HCT116 (cell line): ENCODE measurements around the gene ZNF224. TPM values are rescaled to one million over a fixed set of nuclear protein-coding genes. Genes with fewer than 3 reads are reported as not detected.

Experiments
- ATAC-seq: fragments of 200-7000 bp; cut with Tn5 transposase; 2 replicates; pipeline ENCODE4 v1.9.1; 2020; ENCODE audit warnings: mild to moderate bottlenecking, moderate library complexity
- BruUV-seq: library from RNA; stranded (reverse); fragments of 400-500 nt; replicated peaks from 2 replicates; lab custom pipeline; 2021; lab: Mats Ljungman, UMichigan
- CTCF ChIA-PET: fragments of 300-600 bp; sonication (Branson Sonifier 250); formaldehyde crosslinking; loops from one replicate; lab custom pipeline; 2021; ENCODE audit warnings: antibody characterized with exemption; lab: Charles Lee
- POLR2A ChIA-PET: fragments of 300-600, 350-600 bp; sonication (Branson Sonifier 250); formaldehyde crosslinking; loops from one replicate; lab custom pipeline; 2021; ENCODE audit warnings: antibody characterized with exemption; lab: Charles Lee
- RAD21 ChIA-PET, 2 experiments: fragments of 300-600 bp; sonication (Branson Sonifier 250); formaldehyde crosslinking; loops; one replicate each; lab custom pipeline; 2023; ENCODE audit warnings: low total read pairs in 2 of 2; ENCODE audit not compliant: uncharacterized antibody in 2 of 2, unreplicated experiment in 2 of 2, low non-redundant PET in 1 of 2; lab: Charles Lee
- DNase-seq: peaks from one replicate; pipeline ENCODE4 v3.0.0-alpha.2; 2010; ENCODE audit warnings: low read depth, low spot score
- H2AFZ ChIP-seq: fragments of 200-600 bp; shearing (Covaris generic), sonication (generic); 2 replicates; pipeline ENCODE4 v1.6.1; 2017; ENCODE audit warnings: low read depth, mixed run types, mixed read lengths, antibody characterized with exemption, low read length; ENCODE audit not compliant: poor library complexity, severe bottlenecking
- H3K27ac ChIP-seq: 2 replicates; pipeline ENCODE4 v1.5.1; 2012; ENCODE audit warnings: low read depth, low read length
- H3K27me3 ChIP-seq: fragments of 200-600 bp; sonication (generic); 2 replicates; pipeline ENCODE4 v1.6.1; 2016; ENCODE audit warnings: mixed run types, low read length, mixed read lengths; ENCODE audit not compliant: insufficient read depth
- H3K36me3 ChIP-seq, 2 experiments: fragments of 200-500 bp in 1 of 2; fragments of 200-600 bp in 1 of 2; sonication (Bioruptor generic) in 1 of 2; sonication (generic) in 1 of 2; 2 replicates each; pipeline versions ENCODE4 v1.5.1 to v1.6.1; 2014 to 2016; ENCODE audit warnings: low read length in 2 of 2, inconsistent platforms in 1 of 2, mixed read lengths in 1 of 2, mixed run types in 1 of 2; ENCODE audit not compliant: insufficient read depth in 2 of 2, control insufficient read depth in 1 of 2
- H3K4me1 ChIP-seq, 2 experiments: fragments of 200-600 bp in 1 of 2; sonication (generic) in 1 of 2; 2 replicates each; pipeline versions ENCODE4 v1.5.1 to v1.6.1; 2012 to 2017; ENCODE audit warnings: low read length in 2 of 2, inconsistent platforms in 1 of 2, mild to moderate bottlenecking in 1 of 2, mixed read lengths in 1 of 2, mixed run types in 1 of 2, moderate library complexity in 1 of 2; ENCODE audit not compliant: insufficient read depth in 2 of 2, control insufficient read depth in 1 of 2
- H3K4me2 ChIP-seq: fragments of 200-600 bp; sonication (generic); 2 replicates; pipeline ENCODE4 v1.6.1; 2017; ENCODE audit warnings: mixed run types, low read length, mixed read lengths
- H3K4me3 ChIP-seq, 2 experiments: fragments of 200-600 bp in 1 of 2; sonication (generic) in 1 of 2; replicated peaks in 1 of 2; 2 replicates each; pipeline ENCODE4 v1.5.1; 2011 to 2016; ENCODE audit warnings: low read length in 2 of 2, control low read depth in 1 of 2, low read depth in 1 of 2, mild to moderate bottlenecking in 1 of 2, mixed read lengths in 1 of 2, mixed run types in 1 of 2
- H3K79me2 ChIP-seq: fragments of 200-600 bp; sonication (generic); 2 replicates; pipeline ENCODE4 v1.6.1; 2017; ENCODE audit warnings: mild to moderate bottlenecking, mixed run types, low read length, moderate library complexity, mixed read lengths; ENCODE audit not compliant: insufficient read depth
- H3K9ac ChIP-seq: fragments of 200-600 bp; sonication (generic); 2 replicates; pipeline ENCODE4 v1.6.1; 2016; ENCODE audit warnings: low read length, mixed read lengths
- H3K9me2 ChIP-seq: fragments of 200-600 bp; sonication (generic), shearing (Covaris generic); 2 replicates; pipeline ENCODE4 v1.6.1; 2017; ENCODE audit warnings: mixed run types, mild to moderate bottlenecking, moderate library complexity; ENCODE audit not compliant: insufficient read depth
- H3K9me3 ChIP-seq, 2 experiments: fragments of 200-500 bp in 1 of 2; fragments of 200-600 bp in 1 of 2; sonication (Bioruptor generic) in 1 of 2; sonication (generic) in 1 of 2; 2 replicates each; pipeline ENCODE4 v1.6.1; 2014 to 2017; ENCODE audit warnings: low read length in 2 of 2, mixed read lengths in 2 of 2, inconsistent platforms in 1 of 2, low read depth in 1 of 2, mild to moderate bottlenecking in 1 of 2, mixed run types in 1 of 2, moderate library complexity in 1 of 2; ENCODE audit not compliant: control insufficient read depth in 1 of 2, insufficient read depth in 1 of 2
- H4K20me1 ChIP-seq: fragments of 200-600 bp; sonication (generic), shearing (Covaris generic); 2 replicates; pipeline ENCODE4 v1.6.1; 2017; ENCODE audit warnings: mixed run types, mild to moderate bottlenecking, moderate library complexity; ENCODE audit not compliant: insufficient read depth
- ATF3 ChIP-seq: IDR thresholded peaks from 2 replicates; pipeline ENCODE4 v1.6.1; 2012
- CBX3 ChIP-seq: IDR thresholded peaks from 2 replicates; pipeline ENCODE4 v1.6.1; 2012; ENCODE audit warnings: low read depth
- CEBPB ChIP-seq: IDR thresholded peaks from 2 replicates; pipeline ENCODE4 v1.6.1; 2012; ENCODE audit warnings: low read depth
- CTCF ChIP-seq, 3 experiments: fragments of 200-600 bp in 1 of 3; sonication (generic) in 1 of 3; IDR thresholded peaks in 2 of 3; conservative IDR thresholded peaks in 1 of 3; 2 replicates each; pipeline ENCODE4 v1.5.1; 2012 to 2017; ENCODE audit warnings: low read depth in 2 of 3, low read length in 2 of 3, antibody characterized with exemption in 1 of 3, borderline replicate concordance in 1 of 3, control low read depth in 1 of 3, mild to moderate bottlenecking in 1 of 3, mixed read lengths in 1 of 3, mixed run types in 1 of 3, moderate library complexity in 1 of 3; ENCODE audit not compliant: insufficient read depth in 1 of 3
- EZH2phosphoT487 ChIP-seq: fragments of 200-600 bp; IDR thresholded peaks from 2 replicates; pipeline ENCODE4 v1.6.1; 2018; ENCODE audit warnings: antibody characterized with exemption, borderline replicate concordance
- JUND ChIP-seq: IDR thresholded peaks from 2 replicates; pipeline ENCODE4 v1.6.1; 2012
- POLR2A ChIP-seq: IDR thresholded peaks from 2 replicates; pipeline ENCODE4 v1.7.0; 2011; ENCODE audit warnings: borderline replicate concordance; ENCODE audit not compliant: insufficient read depth, insufficient read length; ENCODE audit errors: extremely low read depth
- SRF ChIP-seq: IDR thresholded peaks from 2 replicates; pipeline ENCODE4 v1.6.1; 2012; ENCODE audit warnings: low read depth
- TCF7L2 ChIP-seq: IDR thresholded peaks from 2 replicates; pipeline ENCODE4 v1.7.0; 2011; ENCODE audit warnings: borderline replicate concordance, inconsistent platforms; ENCODE audit not compliant: insufficient read depth, insufficient read length; ENCODE audit errors: extremely low read depth
- YY1 ChIP-seq: IDR thresholded peaks from 2 replicates; pipeline ENCODE4 v1.6.1; 2011; ENCODE audit warnings: low read length, low read depth, moderate library complexity, mild to moderate bottlenecking; ENCODE audit not compliant: insufficient replicate concordance; ENCODE audit errors: extremely low read depth
- ZNF274 ChIP-seq: fragments of 200-500 bp; sonication (Bioruptor generic); IDR thresholded peaks from 2 replicates; pipeline ENCODE4 v1.6.1; 2014; ENCODE audit warnings: mild to moderate bottlenecking, low read depth, low read length, inconsistent platforms
- intact Hi-C: fragments of 100-400 bp; cut with micrococcal nuclease; formaldehyde crosslinking; loops from 2 replicates; pipeline ENCODE4 v1.10.0; 2022
- total RNA-seq: library from RNA; stranded (reverse); gene quantifications from one replicate; pipeline ENCODE4 v1.2.1, GENCODE V29; 2021; ENCODE audit not compliant: unreplicated experiment

ZNF224 gene
- total RNA-seq, 1 experiment from 2014 or later, result 15.1 TPM

GRCh38 chr19:44131955-44132354 is 37.8 kb downstream of the ZNF224 start:
- Histone ChIP-seq H3K4me1 (no peaks in the 10 kb centered on the region), H3K9ac (no peak overlapping the region), H3K27me3 (no peaks in the 10 kb centered on the region), H3K36me3 (peaks cover 6 to 8% of the 10 kb centered on the region in 2 experiments; a peak in 3 of 4 replicates), H3K79me2 (no peaks in the 10 kb centered on the region), H3K9me2 (no peaks in the 10 kb centered on the region), H2AFZ (no peak overlapping the region), H3K9me3 (peaks cover 0 to 4% of the 10 kb centered on the region in 2 experiments; a peak in 1 of 4 replicates), H3K27ac (no peak overlapping the region), H3K4me2 (no peak overlapping the region), H3K4me3 (no peak overlapping the region), H4K20me1 (no peaks in the 10 kb centered on the region)
- no peak for TF ChIP-seq CTCF (IDR thresholded peaks at IDR 0.05 in 2 of 3, conservative IDR thresholded peaks at IDR 0.05 in 1 of 3; ENCODE audit: borderline replicate concordance in 1 of 3, insufficient read depth in 1 of 3, low read depth in 2 of 3, low read length in 2 of 3)
- TF ChIP-seq ZNF274, result no peak
- no peak for TF ChIP-seq CBX3
- no peak for TF ChIP-seq SRF
- no peak for TF ChIP-seq POLR2A
- TF ChIP-seq JUND, result no peak
- TF ChIP-seq TCF7L2, result no peak
- TF ChIP-seq EZH2phosphoT487, result no peak
- TF ChIP-seq YY1, result no peak
- TF ChIP-seq CEBPB, result no peak
- no peak for TF ChIP-seq ATF3
- intact Hi-C loops, result no loop called here
- DNase-seq (no peak), ATAC-seq (no peak)
- BruUV-seq, result no TSS peak
- RAD21 ChIA-PET, result no interaction called here
- CTCF ChIA-PET, result no interaction called here
- POLR2A ChIA-PET, result no interaction called here
